HepG2 (cell line): Measurements from ENCODE around the gene PAQR5. TPM values are rescaled to one million over a fixed set of nuclear protein-coding genes. Genes with fewer than 3 reads are reported as not detected.

Experiments
- BRF2 ChIP-seq: sonication (generic); formaldehyde crosslinking; IDR thresholded peaks from 2 replicates; pipeline ENCODE4 v1.8.1; 2022; ENCODE audit warnings: mild to moderate bottlenecking, missing genetic modification reagents
- CBX5 ChIP-seq: sonication (generic); formaldehyde crosslinking; IDR thresholded peaks from 2 replicates; pipeline ENCODE4 v1.4.0; 2020; ENCODE audit warnings: missing genetic modification reagents, borderline replicate concordance
- CEBPZ ChIP-seq: IDR thresholded peaks from 2 replicates; pipeline ENCODE4 v1.6.1; 2012; ENCODE audit warnings: low read length, improper control_type of control experiment
- CREB3 ChIP-seq: sonication (generic); formaldehyde crosslinking; IDR thresholded peaks from 2 replicates; pipeline ENCODE4 v1.5.0; 2020; ENCODE audit warnings: missing genetic modification reagents
- GRHL1 ChIP-seq: sonication (generic); formaldehyde crosslinking; conservative IDR thresholded peaks from 2 replicates; pipeline ENCODE4 v1.8.0; 2022; ENCODE audit warnings: missing genetic modification reagents
- KAT8 ChIP-seq: IDR thresholded peaks from 2 replicates; pipeline ENCODE4 v1.6.1; 2016; ENCODE audit warnings: missing genetic modification reagents, missing compliant biosample characterization
- NFE2L1 ChIP-seq: sonication (generic); formaldehyde crosslinking; IDR thresholded peaks from 2 replicates; pipeline ENCODE4 v1.4.0; 2020; ENCODE audit warnings: missing genetic modification reagents, mild to moderate bottlenecking, borderline replicate concordance
- RBAK ChIP-seq: sonication (generic); formaldehyde crosslinking; IDR thresholded peaks from 2 replicates; pipeline ENCODE4 v1.5.1; 2020; ENCODE audit warnings: mild to moderate bottlenecking, missing genetic modification reagents
- SATB2 ChIP-seq: sonication (generic); formaldehyde crosslinking; IDR thresholded peaks from 2 replicates; pipeline ENCODE4 v1.5.0; 2020; ENCODE audit warnings: missing genetic modification reagents
- TBL1XR1 ChIP-seq: fragments of 150-350 bp; IDR thresholded peaks from 2 replicates; pipeline ENCODE4 v1.6.1; 2014; ENCODE audit warnings: borderline replicate concordance, low read length; ENCODE audit not compliant: partially characterized antibody
- ZFP36L2 ChIP-seq: sonication (generic); formaldehyde crosslinking; IDR thresholded peaks from 2 replicates; pipeline ENCODE4 v1.4.0; 2020; ENCODE audit warnings: missing genetic modification reagents
- ZNF142 ChIP-seq: sonication (generic); formaldehyde crosslinking; IDR thresholded peaks from 2 replicates; pipeline ENCODE4 v1.4.0; 2020; ENCODE audit warnings: missing genetic modification reagents
- ZNF264 ChIP-seq: sonication (generic); formaldehyde crosslinking; IDR thresholded peaks from 2 replicates; pipeline ENCODE4 v1.4.0; 2020; ENCODE audit warnings: missing genetic modification reagents
- ZNF768 ChIP-seq: sonication (generic); formaldehyde crosslinking; IDR thresholded peaks from 2 replicates; pipeline ENCODE4 v1.4.0; 2020; ENCODE audit warnings: missing genetic modification reagents
- ZNF883 ChIP-seq: sonication (generic); formaldehyde crosslinking; IDR thresholded peaks from 2 replicates; pipeline ENCODE4 v1.5.1; 2020; ENCODE audit warnings: mild to moderate bottlenecking, missing genetic modification reagents; ENCODE audit errors: not compliant biosample characterization
- polyA plus RNA-seq, 8 experiments: library from polyadenylated mRNA; depleted of rRNA in 3 of 8; stranded (reverse) in 7 of 8; unstranded in 1 of 8; fragments of >200 nt; fragmentation: Illumina TruSeq in 4 of 8; extraction: Trizol in 4 of 8; gene quantifications; 2 replicates each; pipeline versions ENCODE4 v1.2.1 to v1.2.3, GENCODE V29; 2011 to 2016; ENCODE audit warnings: low read depth in 4 of 8, missing spikeins in 1 of 8, mixed read lengths in 1 of 8; ENCODE audit not compliant: insufficient read depth in 1 of 8
- total RNA-seq, 5 experiments: library from RNA; depleted of rRNA; stranded (reverse); fragments of >200 nt; fragmentation: Illumina TruSeq; extraction: Trizol; gene quantifications; 2 replicates each; pipeline ENCODE4 v1.2.3, GENCODE V29; 2016; ENCODE audit warnings: low read depth in 1 of 5

Gene PAQR5
- total and polyA plus RNA-seq, 2 of the 13 experiments (the other 11 are each of a cell fraction or from before 2014, with no cell fraction given) = 0.53 to 1.3 TPM

- TF ChIP-seq BRF2 (CRISPR knock-in tag) (peak; percentile 28; the same call in 1 of the 2 replicates), TBL1XR1 (no peak), GRHL1 (CRISPR knock-in tag) (no peak), NFE2L1 (CRISPR knock-in tag) (no peak), ZFP36L2 (CRISPR knock-in tag) (no peak), CREB3 (no peak), SATB2 (CRISPR knock-in tag) (0 out of 2 replicates have a peak, but pooled peaks have one; percentile 31), RBAK (CRISPR knock-in tag) (no peak), ZNF142 (CRISPR knock-in tag) (peak; percentile 98), KAT8 (peak; percentile 62), CBX5 (CRISPR knock-in tag) (peak; percentile 54; the same call in 1 of the 2 replicates), ZNF883 (CRISPR knock-in tag) (no peak), CEBPZ (no peak), ZNF768 (no peak), ZNF264 (CRISPR knock-in tag) (no peak)
Measured at GRCh38 chr15:69413822-69414700, 115.3 kb downstream of the PAQR5 start, which contains the start of gene KIF23 (continued).
